Osteocyte (in vitro differentiated cells): ENCODE measurements around the gene YARS1. TPM values are rescaled to one million over a fixed set of nuclear protein-coding genes. Genes with fewer than 3 reads are reported as not detected.

ENCODE experiments used
- DNase-seq: peaks from one replicate; pipeline ENCODE4 v3.0.0; 2021; ENCODE audit warnings: mixed read lengths; ENCODE audit not compliant: unreplicated experiment; ENCODE audit errors: extremely low spot score
- H3K27ac Mint-ChIP-seq: one replicate; pipeline ENCODE4 v1.8.0; 2021; ENCODE audit warnings: mild to moderate bottlenecking, mixed read lengths; ENCODE audit not compliant: unreplicated experiment
- H3K27me3 Mint-ChIP-seq: one replicate; pipeline ENCODE4 v1.8.0; 2021; ENCODE audit warnings: mixed read lengths; ENCODE audit not compliant: unreplicated experiment
- H3K36me3 Mint-ChIP-seq: one replicate; pipeline ENCODE4 v1.8.0; 2021; ENCODE audit warnings: mixed read lengths; ENCODE audit not compliant: unreplicated experiment
- H3K4me1 Mint-ChIP-seq: one replicate; pipeline ENCODE4 v1.8.0; 2021; ENCODE audit warnings: mixed read lengths; ENCODE audit not compliant: unreplicated experiment
- H3K4me3 Mint-ChIP-seq: one replicate; pipeline ENCODE4 v1.8.0; 2021; ENCODE audit warnings: mild to moderate bottlenecking, moderate library complexity, mixed read lengths; ENCODE audit not compliant: unreplicated experiment
- H3K9me3 Mint-ChIP-seq: one replicate; pipeline ENCODE4 v1.8.0; 2021; ENCODE audit warnings: mixed read lengths; ENCODE audit not compliant: unreplicated experiment
- total RNA-seq: library from RNA; stranded (reverse); gene quantifications from 2 replicates; pipeline ENCODE4 v1.2.1, GENCODE V29; 2021
- TF ChIP-seq, protein P1 (sequence below): fragments of 200-600 bp; sonication (generic); IDR thresholded peaks from 2 replicates; pipeline ENCODE4 v1.5.0; 2021; ENCODE audit warnings: antibody characterized with exemption, mild to moderate bottlenecking, moderate library complexity

YARS1 gene
- total RNA-seq, 1 donor from 2014 or later = 177 TPM

DNA sequence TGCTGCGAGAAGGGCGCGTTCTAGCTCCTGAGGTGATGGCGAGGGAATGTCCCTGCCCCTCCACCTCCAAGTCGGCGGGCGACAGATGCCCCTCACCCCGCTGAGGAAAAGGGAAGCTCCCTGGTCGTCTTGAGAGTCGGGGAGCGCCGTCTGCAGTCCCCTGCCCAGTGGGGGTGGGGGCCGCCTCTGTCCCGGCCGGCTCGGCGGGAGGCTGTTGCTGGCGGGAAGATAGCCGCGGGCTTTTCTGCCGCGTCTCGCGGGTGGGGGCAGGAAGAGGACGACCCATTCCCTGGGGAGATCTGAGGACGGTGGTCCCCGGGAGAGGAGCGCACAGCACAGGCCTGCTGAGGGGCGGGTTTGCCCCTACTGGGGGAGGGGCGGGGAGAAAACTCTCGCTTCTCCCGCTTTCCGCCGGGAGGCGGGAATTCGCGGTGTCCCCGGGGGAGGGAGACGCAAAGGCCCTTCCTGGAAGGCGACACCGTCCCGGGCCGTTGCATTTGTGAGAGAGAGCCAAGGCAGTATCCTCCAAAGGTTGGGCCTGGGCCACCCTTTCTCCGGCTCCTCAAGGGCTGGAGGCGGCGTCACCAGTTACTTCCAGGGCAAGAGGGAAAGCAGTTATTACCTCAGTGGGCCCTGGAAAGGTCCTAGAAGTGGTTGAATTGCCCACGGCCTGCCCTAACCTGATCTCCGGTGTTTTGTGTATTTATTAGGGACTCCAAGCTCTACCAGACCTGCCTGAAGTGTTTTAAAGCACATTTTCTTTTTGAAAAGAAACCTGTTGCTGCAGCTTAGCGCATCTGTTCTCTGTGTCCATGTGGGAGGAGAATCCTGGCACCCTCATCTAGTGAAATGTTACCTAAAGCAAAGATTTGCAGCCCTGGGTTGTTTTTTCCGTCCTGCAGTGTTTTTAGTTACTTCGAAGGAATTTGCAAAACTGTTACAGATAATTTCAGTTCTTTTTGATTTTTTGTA is 943 bp upstream of the YARS1 start:
- Mint-ChIP-seq H3K36me3 (peaks cover 15% of the 10 kb centered on the region), H3K27me3 (no peaks in the 10 kb centered on the region), H3K9me3 (no peaks in the 10 kb centered on the region), H3K27ac (peak overlapping the region; percentile 98), H3K4me1 (peaks cover 39% of the 10 kb centered on the region), H3K4me3 (peak overlapping the region; percentile 99)
- DNase-seq = peak; percentile 88
- TF ChIP-seq, protein P1, sequence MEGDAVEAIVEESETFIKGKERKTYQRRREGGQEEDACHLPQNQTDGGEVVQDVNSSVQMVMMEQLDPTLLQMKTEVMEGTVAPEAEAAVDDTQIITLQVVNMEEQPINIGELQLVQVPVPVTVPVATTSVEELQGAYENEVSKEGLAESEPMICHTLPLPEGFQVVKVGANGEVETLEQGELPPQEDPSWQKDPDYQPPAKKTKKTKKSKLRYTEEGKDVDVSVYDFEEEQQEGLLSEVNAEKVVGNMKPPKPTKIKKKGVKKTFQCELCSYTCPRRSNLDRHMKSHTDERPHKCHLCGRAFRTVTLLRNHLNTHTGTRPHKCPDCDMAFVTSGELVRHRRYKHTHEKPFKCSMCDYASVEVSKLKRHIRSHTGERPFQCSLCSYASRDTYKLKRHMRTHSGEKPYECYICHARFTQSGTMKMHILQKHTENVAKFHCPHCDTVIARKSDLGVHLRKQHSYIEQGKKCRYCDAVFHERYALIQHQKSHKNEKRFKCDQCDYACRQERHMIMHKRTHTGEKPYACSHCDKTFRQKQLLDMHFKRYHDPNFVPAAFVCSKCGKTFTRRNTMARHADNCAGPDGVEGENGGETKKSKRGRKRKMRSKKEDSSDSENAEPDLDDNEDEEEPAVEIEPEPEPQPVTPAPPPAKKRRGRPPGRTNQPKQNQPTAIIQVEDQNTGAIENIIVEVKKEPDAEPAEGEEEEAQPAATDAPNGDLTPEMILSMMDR = no peak

DNA sequence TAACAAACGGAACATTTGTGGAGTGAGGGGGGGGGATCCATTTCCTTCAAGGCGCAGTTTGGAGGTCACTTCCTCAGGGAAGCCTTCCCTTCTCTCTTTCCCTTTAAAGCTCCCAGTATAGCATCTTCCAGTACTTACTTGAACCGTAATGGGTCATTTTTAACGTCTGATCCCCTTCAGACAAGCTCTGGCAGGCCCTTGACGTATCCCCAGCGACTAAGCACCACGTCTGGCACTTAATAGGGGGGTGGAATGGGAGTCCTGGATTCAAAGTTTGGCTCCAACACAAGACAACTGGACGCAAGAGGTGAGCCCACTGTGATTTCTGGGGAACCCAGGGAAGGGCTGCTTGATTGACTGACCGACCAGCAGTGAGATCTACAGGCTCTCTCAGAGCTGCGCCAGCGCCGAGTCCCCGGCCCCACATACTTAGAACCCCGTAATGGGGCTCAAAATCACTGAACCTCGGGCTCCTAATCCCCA is 441 bp downstream of the YARS1 start:
- peak; percentile 85 for DNase-seq
- no peaks in the 10 kb centered on the region for H3K27me3 Mint-ChIP-seq
- peaks cover 51% of the 10 kb centered on the region for H3K4me1 Mint-ChIP-seq
- TF ChIP-seq, protein P1 = no peak
- H3K4me3 Mint-ChIP-seq = peak overlapping the region; percentile 99
- H3K36me3 Mint-ChIP-seq = peaks cover 18% of the 10 kb centered on the region
- peak overlapping the region; percentile 98 for H3K27ac Mint-ChIP-seq
- H3K9me3 Mint-ChIP-seq = no peaks in the 10 kb centered on the region

DNA sequence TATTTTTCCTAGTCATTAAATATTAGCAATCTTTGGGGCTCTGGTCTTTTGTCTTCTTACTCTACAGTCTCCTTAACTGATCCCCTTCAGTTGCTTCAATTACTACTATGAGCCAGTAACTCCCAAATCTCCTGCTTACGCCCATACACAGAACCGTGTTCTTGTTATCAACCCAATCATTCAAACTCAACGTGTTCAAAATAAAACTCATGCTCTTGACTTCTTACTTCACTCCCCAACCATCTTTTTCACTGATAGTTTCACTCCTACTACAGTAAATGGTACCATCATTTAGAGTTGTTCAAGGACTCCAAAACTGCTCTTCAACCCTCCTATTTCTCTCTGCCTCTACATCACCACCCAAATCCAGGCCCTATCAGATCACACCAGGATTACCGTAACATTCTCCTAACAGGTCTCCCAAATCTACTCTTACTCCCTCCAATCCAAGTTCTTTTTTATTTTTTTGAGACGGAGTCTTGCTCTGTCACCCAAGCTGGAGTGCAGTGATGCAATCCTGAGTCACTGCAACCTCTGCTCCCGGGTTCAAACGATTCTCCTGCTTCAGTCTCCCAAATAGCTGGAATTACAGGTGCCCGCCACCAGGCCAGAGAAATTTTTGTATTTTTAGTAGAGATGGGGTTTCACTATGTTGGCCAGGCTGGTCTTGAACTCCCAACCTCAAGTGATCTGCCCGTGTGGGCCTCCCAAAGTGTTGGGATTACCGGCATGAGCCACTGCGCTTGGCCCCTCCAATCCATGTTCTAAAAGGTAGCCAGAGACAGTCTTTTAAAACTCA is 3.0 kb downstream of the YARS1 start:
- peak overlapping the region; percentile 99 for H3K4me3 Mint-ChIP-seq

DNA sequence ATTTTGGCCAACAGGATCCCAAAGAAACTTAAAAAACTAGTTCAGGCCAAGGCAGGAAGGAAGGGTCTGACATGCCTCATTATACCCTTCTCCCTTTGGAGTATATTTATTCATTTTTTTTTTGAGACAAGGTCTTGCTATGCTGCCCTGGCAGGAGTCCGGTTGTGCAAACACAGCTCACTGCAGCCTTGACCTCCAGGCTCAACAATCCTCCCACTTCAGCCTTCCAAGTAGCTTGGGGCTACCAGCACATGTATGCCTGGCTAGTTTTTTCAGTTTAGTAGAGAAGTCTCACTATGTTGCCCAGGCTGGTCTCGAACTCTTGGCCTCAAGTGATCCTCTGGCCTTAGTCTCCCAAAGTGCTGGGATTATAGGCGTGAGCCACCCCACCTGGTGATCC is 5.2 kb downstream of the YARS1 start:
- TF ChIP-seq, protein P1 = no peak
- Mint-ChIP-seq H3K4me3 (no peak overlapping the region), H3K27me3 (no peaks in the 10 kb centered on the region), H3K4me1 (peaks cover 62% of the 10 kb centered on the region), H3K36me3 (peaks cover 37% of the 10 kb centered on the region), H3K27ac (peak overlapping the region; percentile 59), H3K9me3 (no peaks in the 10 kb centered on the region)
- DNase-seq = no peak

More for the DNA sequence above, 3.0 kb downstream of the YARS1 start:
- H3K36me3 Mint-ChIP-seq = peaks cover 30% of the 10 kb centered on the region
- no peak for DNase-seq
- H3K9me3 Mint-ChIP-seq = no peaks in the 10 kb centered on the region
- TF ChIP-seq, protein P1 = no peak
- peaks cover 72% of the 10 kb centered on the region for H3K4me1 Mint-ChIP-seq
- no peaks in the 10 kb centered on the region for H3K27me3 Mint-ChIP-seq
- H3K27ac Mint-ChIP-seq = peak overlapping the region; percentile 98
